Upper lobe of right lung (tissue), 1 donor: Measurements from ENCODE around the gene GUCA2A. TPM values are rescaled to one million over a fixed set of nuclear protein-coding genes. Genes with fewer than 3 reads are reported as not detected.

Experiments
- ATAC-seq: fragments of 200-7000 bp; cut with Tn5 transposase; one replicate; pipeline ENCODE4 v1.9.1; 2020; ENCODE audit warnings: mild to moderate bottlenecking, moderate library complexity
- DNase-seq: peaks from one replicate; pipeline ENCODE4 v3.0.0-alpha.2; 2020
- H3K27ac ChIP-seq: fragments of 200-600 bp; one replicate; pipeline ENCODE4 v1.8.0; 2022
- H3K27me3 ChIP-seq: fragments of 200-600 bp; one replicate; pipeline ENCODE4 v1.8.0; 2022; ENCODE audit warnings: mild to moderate bottlenecking
- H3K36me3 ChIP-seq: fragments of 200-600 bp; one replicate; pipeline ENCODE4 v1.8.0; 2022
- H3K4me1 ChIP-seq: fragments of 200-600 bp; one replicate; pipeline ENCODE4 v1.8.0; 2022
- H3K4me3 ChIP-seq: fragments of 200-600 bp; one replicate; pipeline ENCODE4 v1.8.0; 2022; ENCODE audit warnings: mild to moderate bottlenecking
- H3K9me3 ChIP-seq: fragments of 200-600 bp; one replicate; pipeline ENCODE4 v1.8.0; 2022
- CTCF ChIP-seq: fragments of 200-600 bp; IDR thresholded peaks from one replicate; pipeline ENCODE4 v1.8.0; 2022; ENCODE audit warnings: antibody characterized with exemption
- intact Hi-C: fragments of 100-400 bp; cut with DNase I; formaldehyde crosslinking; loops from one replicate; pipeline ENCODE4 v1.11.0; 2022
- total RNA-seq: library from RNA; stranded (reverse); fragmentation: NEBNext Ultra II Directional; extraction: Animal tissue kit (Norgen Biotek cat#: 25700); gene quantifications from one replicate; pipeline ENCODE4 v1.2.1, GENCODE V29; 2021
- donor health status: DM: no; HTN: yes; CAD: no; lungs with severe emphysema.

The GUCA2A gene
- total RNA-seq, 1 donor from 2014 or later: not detected

GRCh38 chr1:42127767-42128166, 36.8 kb downstream of the GUCA2A start:
- H3K4me3 ChIP-seq: no peak overlapping the region
- H3K36me3 ChIP-seq: no peaks in the 10 kb centered on the region
- TF ChIP-seq CTCF: no peak
- no peaks in the 10 kb centered on the region for H3K9me3 ChIP-seq
- H3K27ac ChIP-seq: no peak overlapping the region
- DNase-seq (no peak), ATAC-seq (no peak)
- no peaks in the 10 kb centered on the region for H3K27me3 ChIP-seq
- intact Hi-C loops: no loop called here
- no peaks in the 10 kb centered on the region for H3K4me1 ChIP-seq

- Histone ChIP-seq H3K27me3 (no peaks in the 10 kb centered on the region), H3K27ac (no peak overlapping the region), H3K36me3 (no peaks in the 10 kb centered on the region), H3K9me3 (no peaks in the 10 kb centered on the region), H3K4me3 (no peak overlapping the region), H3K4me1 (no peaks in the 10 kb centered on the region)
- TF ChIP-seq CTCF: no peak
- intact Hi-C loops: no loop called here
- DNase-seq: no peak
- no peak for ATAC-seq
Observed at GRCh38 chr1:42125552-42125951, 39.0 kb downstream of the GUCA2A start.

- no peak for TF ChIP-seq CTCF
- H3K36me3 ChIP-seq: no peaks in the 10 kb centered on the region
- H3K9me3 ChIP-seq: no peaks in the 10 kb centered on the region
- no peaks in the 10 kb centered on the region for H3K4me1 ChIP-seq
- intact Hi-C loops: no loop called here
- DNase-seq (no peak), ATAC-seq (no peak)
- H3K4me3 ChIP-seq: no peak overlapping the region
- no peak overlapping the region for H3K27ac ChIP-seq
- no peaks in the 10 kb centered on the region for H3K27me3 ChIP-seq
Observed at GRCh38 chr1:42122408-42122807, 42.1 kb downstream of the GUCA2A start.

- TF ChIP-seq CTCF: no peak
- DNase-seq (no peak), ATAC-seq (no peak)
- Histone ChIP-seq H3K9me3 (no peaks in the 10 kb centered on the region), H3K4me1 (no peaks in the 10 kb centered on the region), H3K36me3 (no peaks in the 10 kb centered on the region), H3K27me3 (no peaks in the 10 kb centered on the region), H3K4me3 (no peak overlapping the region), H3K27ac (no peak overlapping the region)
- intact Hi-C loops: no loop called here
Observed at GRCh38 chr1:42118125-42118524, 46.4 kb downstream of the GUCA2A start.

GRCh38 chr1:42117214-42117613, 47.3 kb downstream of the GUCA2A start:
- H3K27me3 ChIP-seq: no peaks in the 10 kb centered on the region
- H3K4me3 ChIP-seq: no peak overlapping the region
- DNase-seq (no peak), ATAC-seq (no peak)
- no peak overlapping the region for H3K27ac ChIP-seq
- H3K36me3 ChIP-seq: no peaks in the 10 kb centered on the region
- H3K9me3 ChIP-seq: no peaks in the 10 kb centered on the region
- intact Hi-C loops: no loop called here
- H3K4me1 ChIP-seq: no peaks in the 10 kb centered on the region
- no peak for TF ChIP-seq CTCF

- no peak for TF ChIP-seq CTCF
- H3K27me3 ChIP-seq: no peaks in the 10 kb centered on the region
- no peaks in the 10 kb centered on the region for H3K36me3 ChIP-seq
- H3K9me3 ChIP-seq: no peaks in the 10 kb centered on the region
- H3K27ac ChIP-seq: no peak overlapping the region
- H3K4me1 ChIP-seq: no peaks in the 10 kb centered on the region
- ATAC-seq (no peak), DNase-seq (no peak)
- intact Hi-C loops: no loop called here
- no peak overlapping the region for H3K4me3 ChIP-seq
Observed at GRCh38 chr1:42114229-42114628, 50.3 kb downstream of the GUCA2A start.
